GM21515 (cell line): ENCODE measurements around the gene KCNK15.
"Not testable (repeated sequence)": the region's sequence is repeated elsewhere in the genome, so short reads cannot be mapped to it uniquely, and the experiment has no call there.

Experiments
- ATAC-seq: cut with Tn5 transposase; IDR thresholded peaks from one replicate; pipeline ENCODE4 v1.9.1; 2021; ENCODE audit not compliant: unreplicated experiment

The KCNK15 gene

DNA sequence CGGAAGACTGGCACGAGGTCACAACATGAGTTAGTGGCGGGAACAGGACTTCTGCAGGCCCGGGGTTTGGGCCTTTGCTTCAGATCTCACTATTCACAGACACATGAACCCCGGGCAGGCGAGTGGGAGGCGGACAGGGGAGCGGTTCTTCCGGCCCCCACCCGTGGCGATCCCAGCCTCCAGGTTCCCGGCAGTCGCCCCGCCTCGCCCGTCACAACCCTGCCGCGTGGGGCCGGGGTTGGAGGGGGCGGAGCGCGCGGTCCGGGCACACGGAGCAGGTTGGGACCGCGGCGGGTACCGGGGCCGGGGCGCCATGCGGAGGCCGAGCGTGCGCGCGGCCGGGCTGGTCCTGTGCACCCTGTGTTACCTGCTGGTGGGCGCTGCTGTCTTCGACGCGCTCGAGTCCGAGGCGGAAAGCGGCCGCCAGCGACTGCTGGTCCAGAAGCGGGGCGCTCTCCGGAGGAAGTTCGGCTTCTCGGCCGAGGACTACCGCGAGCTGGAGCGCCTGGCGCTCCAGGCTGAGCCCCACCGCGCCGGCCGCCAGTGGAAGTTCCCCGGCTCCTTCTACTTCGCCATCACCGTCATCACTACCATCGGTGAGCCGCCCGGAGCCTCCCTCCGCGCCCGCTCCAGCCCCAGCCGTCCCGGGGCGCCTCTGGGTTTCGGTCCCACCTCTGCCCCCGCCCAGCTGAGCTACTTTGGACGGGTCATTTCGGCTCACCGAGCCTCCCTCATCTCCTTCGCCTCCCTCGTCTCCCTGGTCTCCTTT is at the start of gene KCNK15:
Gene KCNK15, plus strand, starts transcription at position 268 of the 769 bp plus-strand sequence. Its CDS starts 46 bp downstream, at position 314.
- no peak for ATAC-seq

DNA sequence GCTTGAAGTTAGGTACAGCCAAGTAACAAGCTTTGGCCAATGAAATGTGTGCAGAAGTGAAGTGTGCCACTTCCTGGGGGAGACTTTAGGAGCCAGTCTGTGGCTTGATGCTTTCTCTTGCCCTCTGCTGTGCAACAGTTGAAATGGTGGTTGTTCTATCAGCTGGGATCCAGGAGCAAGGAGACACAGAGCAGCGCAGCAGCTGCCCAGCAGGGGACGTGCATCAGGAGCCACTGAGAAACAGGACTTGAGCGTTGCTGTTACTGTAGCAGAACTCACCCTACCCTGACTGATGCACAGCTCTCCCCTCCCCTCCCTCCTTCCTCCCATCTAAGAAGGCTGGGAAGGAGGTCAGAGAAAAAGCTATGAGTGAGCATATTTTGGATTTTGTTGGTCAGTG is 49.4 kb upstream of the KCNK15 start:
- ATAC-seq: no peak

DNA sequence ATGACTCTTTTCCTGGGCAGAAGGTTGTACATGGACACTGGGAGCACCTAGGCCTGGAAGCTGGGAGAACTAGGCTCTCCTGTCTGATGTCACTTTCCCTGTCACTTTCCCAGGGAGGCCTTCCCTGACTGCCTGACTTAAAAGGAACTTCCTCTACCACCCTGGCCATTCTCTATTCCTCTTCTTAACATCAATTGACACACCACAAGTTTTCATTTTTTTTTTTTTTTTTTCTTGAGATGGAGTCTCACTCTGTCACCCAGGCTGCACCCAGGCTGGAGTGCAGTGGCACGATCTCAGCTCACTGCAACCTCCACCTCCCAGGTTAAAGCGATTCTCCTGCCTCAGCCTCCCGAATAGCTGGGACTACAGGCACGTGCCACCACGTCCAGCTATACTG is 48.6 kb upstream of the KCNK15 start:
- ATAC-seq: not testable (repeated sequence)

DNA sequence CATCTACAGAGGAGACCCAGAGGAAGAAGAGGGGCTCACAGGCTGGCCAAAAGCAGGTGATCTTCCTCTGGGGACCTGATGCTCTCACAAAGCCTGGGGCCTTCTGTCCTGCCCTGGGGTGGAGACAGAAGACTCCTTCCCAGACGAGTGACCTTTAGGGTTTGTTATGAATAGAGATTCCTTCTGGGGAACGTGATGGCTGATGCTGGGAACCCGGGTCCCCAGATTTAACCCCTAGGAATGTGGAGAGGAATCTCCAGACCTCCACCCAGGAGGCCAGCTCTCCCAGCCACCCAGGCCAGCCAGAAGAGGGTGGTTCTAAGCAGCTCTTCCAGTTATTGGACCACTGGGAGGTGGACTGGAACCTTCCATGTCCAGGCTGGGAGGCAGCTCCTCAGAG is 47.3 kb upstream of the KCNK15 start:
- ATAC-seq: no peak

DNA sequence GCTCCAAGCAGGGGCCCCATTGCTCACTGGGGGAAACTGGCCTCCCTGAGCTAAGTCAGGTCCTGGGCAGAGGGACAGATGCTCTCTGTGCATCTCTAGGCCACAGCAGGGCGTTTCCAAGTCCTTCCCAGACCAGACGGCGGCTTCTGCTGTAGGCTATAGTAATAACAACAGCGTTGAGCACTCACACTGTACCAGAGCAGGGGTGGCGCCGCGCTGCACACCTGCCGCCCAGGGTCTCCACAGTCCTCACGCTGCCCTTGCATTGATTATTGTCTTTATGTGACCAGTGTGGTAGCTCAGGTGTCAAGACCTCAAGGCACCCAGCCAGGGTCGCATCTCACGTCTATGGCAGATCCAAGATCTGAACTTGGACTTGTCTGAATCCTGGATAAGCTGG is 45.4 kb upstream of the KCNK15 start:
- no peak for ATAC-seq

DNA sequence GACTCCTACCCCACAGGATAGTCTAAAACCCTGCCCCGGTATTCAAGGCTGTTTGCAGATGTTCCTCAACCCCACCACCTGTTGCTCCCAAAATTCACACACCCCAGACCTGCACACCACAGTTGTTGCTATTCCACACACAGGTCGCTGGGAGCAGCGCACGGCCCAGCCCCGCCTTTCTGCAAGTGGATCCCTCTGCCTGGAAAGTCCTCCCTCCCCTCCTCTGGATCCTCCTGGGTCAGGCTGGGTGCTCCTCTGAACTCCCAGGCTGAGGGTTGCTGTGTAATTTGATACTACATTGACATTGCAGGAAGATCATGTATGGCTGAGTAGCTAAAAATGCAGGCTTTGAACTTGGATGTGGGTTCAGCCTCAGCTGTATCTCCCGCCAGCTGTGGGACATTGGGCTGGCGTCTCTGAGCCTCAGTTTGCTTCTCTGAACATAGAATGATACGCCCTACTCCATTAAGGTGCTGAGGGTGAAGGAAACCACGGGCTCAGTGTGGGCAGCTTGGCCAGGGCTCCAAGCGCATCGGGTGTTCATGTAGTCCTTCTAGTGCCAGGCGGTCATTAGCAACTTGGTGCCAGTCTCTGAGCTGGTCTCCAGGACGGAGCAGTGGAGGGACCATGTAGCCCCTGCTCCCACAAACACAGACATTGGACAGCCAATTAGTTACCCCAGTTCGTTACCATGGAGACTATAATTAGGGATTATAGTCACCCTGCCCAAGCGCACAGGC is 44.4 kb upstream of the KCNK15 start:
- no peak for ATAC-seq

DNA sequence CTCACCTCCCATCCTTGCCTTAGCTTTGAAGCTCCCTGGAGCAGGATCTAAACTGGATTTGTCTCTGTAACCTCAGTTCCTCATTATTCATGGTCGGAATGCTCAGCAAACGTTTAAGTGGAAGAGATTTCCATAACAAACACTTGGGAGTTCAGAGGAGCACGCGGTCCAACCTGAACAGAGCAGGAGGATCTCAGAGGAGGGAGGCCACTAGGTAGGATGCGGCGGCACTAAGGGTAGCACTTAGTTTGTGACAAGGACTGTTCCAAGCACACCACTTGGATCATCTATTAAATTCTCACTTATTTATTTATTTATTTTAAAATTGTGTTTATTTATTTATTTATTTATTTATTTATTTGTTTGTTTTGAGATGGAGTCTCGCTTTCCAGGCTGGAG is 43.8 kb upstream of the KCNK15 start:
- no peak for ATAC-seq

DNA sequence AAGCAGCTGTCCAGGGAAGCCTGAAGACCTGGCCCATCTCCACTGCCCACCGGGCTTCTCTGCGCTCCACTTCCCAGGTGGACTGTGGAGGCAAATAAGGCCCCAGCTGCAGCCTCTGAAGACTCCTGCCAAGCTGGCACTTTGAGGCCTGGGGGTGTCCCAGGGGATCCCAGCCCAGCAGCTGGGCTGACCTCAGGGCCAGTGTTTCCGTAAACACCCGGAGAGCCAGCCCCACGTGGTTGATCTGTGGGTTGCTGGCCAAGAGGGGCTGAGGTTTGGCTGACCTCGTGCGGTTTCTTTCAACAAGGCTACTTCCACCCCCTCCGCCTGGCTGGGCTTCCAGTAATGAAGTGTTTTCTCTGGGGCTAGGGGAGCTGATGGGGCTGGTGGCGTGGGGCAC is 42.9 kb upstream of the KCNK15 start:
- ATAC-seq: no peak

DNA sequence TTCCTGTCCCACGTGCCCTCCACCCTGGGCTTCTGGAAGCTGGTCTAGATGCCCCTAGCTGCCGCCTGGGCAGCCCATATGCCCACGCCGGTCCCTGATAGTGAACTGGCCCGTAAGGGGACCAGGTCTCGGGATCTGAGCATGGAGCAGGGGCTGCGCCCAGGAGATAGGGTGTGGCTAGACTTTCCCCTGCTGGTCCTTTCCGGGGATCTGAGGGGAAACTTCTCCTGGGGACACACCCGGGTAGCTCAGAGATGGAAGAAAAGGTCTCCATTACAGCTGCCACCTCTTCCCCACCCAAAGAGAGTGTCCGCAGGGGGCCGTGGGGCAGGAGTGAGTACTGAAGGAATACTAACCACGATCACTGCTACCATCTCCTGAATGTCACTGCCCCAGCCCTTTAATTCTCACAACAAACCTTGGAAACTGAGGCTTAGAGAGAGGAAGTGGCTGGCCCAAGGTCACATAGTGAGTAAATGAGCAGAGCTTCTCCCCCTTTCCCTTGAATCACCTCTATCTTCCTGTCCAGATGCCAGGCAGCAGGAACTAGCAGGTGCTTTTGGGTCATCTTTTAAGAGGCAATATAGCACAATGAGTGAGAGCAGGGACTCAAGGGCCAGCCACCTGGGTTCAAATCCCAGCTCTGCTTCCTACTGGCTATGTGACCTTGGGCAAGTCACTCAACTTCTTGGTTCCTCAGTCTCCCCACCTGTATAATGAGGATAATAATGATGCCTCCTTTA is 42.3 kb upstream of the KCNK15 start:
- ATAC-seq: no peak

DNA sequence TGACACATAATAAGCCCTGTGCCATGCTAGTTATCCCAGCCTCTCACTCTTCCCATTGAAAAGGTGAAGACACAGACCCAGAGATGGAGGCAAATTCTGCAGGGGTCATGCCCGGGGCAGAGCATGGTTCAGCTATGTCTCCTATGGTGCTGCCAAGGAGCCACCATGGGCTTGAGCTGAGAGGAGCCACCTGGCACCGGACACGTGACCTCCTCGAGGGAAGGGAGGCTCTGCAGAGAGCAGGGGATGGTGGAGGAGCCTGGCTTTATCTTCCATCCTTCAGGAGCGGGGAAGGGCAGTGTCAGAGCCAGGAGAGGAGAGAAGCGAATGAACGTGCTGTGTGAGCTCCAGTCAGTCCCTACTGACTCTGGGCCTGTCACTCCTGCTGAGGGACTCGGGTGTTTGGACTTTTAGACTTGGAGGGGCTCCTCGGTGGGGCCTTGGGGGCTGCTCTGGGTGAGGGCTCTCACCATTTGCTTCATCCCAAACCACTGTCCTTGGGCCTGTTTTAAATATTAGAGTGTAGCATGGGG is 41.6 kb upstream of the KCNK15 start:
- ATAC-seq: no peak

DNA sequence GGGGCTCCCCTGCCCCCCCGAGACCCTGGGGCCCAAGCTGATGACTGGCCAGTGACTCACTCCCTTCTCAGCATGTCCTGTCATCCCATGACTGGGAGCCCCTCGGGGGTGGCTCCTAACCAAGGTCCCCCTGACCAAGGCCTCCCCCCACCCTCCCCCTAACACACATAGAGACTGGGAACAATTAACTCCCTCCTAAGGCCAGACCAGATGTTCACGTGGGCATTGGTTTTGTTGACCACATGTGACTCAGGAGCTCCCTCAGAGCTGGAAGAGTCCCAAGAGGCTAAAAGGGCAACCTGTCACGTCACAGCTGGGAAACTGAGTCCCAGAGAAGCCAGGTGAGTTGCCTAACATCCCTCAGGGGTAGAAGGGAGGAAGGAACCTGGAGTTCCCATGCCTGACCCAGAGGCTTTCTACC is 41.1 kb upstream of the KCNK15 start:
- no peak for ATAC-seq

DNA sequence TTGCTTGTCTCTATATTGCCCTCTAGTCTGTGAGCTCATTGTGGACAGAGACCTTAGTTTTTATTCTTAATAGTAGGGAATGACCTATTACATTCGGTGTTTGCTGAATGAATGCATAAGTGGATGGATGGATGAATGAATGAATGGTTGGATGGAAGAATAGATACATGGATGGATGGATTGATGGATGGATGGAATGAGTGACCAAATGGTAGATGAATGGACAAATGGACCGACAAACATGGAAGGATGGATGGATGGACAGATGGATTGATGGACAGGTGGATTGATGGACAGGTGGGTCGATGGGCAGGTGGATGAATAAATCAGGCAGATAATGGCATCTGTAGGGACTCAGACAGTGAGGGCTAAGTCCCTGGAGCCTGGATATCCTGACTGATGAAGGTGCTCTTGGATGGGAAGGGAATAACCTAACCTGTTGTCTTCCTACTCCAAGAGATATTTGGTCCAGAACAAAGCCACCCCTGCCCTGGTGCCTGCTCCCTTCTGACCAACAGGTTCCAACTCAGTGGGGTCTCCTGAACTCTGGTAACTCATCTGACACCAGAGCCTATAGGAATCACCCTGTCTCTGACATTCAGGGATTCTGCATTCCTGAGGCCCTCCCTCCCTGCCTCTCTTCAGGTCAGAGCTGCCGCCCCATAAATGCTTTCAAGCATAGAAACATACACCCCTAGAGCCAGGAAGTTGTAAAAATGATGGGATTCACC is 40.1 kb upstream of the KCNK15 start:
- ATAC-seq: no peak

DNA sequence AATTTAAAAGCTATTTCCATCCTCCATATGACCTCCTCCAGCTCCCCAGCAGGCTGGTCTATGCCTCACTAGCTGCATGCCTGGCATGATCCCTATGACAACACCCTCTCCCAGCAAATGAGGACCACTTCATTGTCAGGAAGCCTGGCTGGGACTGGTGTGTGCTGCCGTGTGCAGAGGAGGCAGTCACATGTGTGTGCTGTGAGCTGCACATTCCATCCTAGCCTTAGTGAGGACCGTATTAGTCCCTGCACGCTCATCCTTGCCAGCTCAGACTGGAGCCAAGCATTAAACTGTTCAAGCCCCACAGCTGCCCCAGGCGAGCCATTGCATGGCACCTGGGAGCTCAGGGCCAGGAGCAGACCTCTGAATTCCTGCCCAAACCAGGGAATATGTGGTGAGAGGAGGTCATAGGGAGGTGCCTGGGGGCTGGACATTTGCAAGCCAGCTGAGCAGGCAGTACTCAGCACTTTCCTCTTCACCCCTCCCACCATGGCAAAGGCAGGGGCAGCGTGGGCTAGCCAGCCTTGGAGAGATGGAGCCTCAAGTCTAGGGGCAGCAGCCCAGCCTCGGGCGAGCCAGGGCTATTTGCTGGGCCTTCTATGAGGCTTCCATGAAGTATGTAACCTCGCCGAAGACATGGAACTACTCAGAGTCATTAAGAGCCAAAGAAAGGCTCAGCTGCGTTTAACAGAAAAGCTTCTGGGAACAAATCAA is 39.2 kb upstream of the KCNK15 start:
- ATAC-seq: no peak

DNA sequence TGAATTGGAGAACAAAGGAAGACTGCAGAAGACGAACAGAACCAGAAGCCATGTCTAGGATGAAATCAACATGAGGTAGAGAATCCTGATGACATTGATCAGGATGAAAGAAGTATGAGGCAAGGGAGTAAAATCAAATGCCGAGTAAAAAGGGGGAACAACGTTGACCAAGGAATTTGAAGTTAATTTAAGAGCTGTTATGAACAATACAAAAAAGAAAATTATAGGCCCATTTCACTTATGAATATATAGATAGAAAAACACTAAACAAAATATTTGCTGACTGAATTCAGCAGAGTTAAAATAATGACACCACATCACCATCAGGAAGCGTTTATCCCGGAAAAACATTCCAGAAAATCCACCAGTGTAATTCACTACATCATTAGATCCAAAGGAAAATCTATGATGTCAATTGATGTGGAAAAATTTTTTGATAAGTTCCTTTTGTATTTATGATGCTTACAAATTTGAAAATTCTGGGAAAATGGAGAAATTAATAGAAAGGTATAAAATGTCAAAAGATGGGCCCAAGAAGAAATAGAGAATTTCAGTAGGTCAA is 38.6 kb upstream of the KCNK15 start:
- ATAC-seq: no peak

DNA sequence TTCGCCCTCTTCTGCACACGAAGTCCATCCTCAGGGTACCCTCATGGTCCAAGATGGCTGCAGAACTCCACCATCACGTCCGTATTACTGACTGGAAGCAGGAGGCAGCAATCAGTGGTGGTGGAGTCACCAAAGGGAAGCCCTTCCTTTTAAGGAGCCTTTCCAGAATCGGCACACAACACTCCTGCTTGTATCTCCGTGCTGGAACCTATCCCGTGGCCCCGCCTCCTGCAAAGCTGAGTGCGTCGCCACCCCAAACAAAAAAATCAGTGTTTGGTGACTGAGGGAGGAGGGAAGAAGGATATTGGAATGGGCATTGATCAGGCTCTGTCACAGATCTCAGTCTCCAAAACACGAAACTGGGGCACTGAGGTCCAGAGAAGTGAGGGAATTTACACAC is 36.3 kb upstream of the KCNK15 start:
- ATAC-seq: no peak

DNA sequence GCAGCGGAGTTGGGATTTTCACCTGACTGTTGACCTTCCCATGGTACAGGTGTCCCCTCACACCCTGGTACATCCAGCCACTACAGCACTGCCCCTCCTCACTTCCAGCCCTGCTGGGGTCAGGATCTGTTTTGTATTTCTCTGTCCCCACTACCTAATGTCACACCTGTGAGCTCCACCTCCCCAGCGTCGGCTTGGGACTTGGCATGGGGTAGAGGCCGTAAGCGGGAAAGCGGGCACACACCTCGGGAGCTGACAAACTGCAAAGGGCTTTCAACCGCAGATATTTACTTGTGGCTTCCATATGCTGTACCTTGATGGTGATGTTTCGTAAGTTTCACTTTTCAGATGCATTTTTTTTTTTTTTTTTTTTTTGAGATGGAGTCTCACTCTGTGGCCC is 35.9 kb upstream of the KCNK15 start:
- ATAC-seq: no peak

DNA sequence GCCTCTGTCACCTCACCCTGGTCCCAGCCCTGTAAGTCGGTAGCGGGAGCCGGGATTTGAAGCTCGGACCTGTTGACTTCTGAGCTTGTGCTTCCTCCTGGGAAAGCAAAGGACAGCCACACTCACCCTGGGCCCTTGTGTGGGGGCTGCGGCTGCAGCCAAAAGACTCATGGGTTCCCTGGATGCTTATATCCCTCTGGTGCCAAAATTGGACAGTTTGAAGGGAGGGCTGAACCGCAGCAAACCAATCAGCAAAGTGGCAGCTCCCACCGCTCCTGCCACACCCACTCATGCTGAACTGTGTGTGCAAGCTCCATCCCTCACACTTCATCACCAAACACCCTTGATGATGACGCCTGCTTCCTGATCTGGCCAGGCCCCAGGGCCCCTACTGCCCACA is 34.4 kb upstream of the KCNK15 start:
- ATAC-seq: no peak

DNA sequence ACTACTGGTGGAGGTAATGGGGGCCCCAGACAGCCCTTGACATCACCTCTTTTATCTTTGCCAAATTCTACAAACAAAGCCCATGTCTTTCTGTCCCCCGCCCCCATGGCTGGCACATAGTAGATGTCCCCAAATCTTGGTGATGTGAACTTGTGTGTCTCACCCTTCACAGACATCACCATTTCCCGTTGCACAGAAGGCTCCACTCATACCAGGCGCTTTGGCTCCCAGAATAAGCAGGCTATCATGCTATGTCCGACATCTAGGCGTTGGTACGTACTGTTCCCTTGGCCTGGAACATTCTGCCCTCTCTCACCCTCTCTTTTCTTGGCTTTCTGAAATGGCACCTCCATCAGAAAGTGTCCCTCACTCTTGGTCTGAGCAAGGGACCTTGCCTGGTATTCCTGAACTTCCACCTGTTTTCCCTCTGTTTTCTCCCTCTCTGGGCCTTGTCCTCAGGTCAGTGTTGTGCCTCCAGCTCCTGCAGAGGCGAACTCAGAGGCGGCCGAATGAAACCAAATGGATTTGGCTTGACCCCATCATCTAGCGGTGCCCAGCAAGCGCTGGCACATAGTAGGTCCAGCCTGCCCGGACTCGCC is 31.5 kb upstream of the KCNK15 start:
- ATAC-seq: no peak

DNA sequence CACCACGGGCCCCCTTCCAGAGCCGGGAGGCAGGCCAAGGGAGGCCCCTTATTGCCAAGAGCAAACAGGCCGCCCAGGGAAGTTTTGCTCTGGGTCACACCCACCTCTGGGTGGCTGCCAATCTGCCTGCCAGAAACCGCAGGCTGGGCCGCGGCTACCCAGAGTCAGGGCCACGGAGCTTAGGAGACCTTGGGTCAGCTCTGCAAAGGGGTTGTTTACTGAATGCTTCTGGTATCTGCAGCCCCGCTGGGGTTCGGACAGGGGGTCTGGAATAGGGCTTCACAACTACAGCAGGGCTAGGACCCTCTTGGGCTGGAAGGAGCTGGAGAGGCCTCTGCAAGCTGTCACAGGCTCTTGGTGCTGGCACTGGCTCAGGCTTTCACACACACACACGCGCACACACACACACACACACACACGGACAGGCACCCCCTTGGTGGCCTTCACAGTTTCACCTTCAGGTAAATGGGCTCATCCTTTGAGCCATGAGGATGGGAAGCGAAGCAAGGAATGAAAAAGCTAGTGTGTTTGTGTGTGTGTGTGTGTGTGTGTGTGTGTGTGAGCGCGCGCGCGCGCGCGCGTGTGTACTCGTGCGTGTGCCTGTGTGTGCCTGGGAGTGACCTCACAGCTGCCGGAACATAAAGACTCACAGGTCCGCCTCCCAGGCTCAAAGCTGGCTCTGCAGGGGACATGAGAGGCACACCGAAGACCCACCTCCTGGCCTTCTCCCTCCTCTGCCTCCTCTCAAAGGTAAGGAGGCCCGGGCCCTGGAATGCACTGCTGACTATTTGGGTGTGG is 30.8 kb upstream of the KCNK15 start, which contains the start of gene CCN5:
Gene CCN5, plus strand, starts transcription at position 669 of the 798 bp plus-strand sequence. Its CDS starts 22 bp downstream, at position 691.
- no peak for ATAC-seq
